Myocyte (in vitro differentiated cells): ENCODE results near the gene CTDP1. TPM values are rescaled to one million over a fixed set of nuclear protein-coding genes. Genes with fewer than 3 reads are reported as not detected.

ENCODE experiments used
- DNase-seq: peaks from one replicate; pipeline ENCODE4 v3.0.0-alpha.2; 2012; ENCODE audit warnings: low read depth
- total RNA-seq: library from RNA; depleted of rRNA; stranded (reverse); fragments of >200 nt; gene quantifications from 2 replicates; pipeline ENCODE4 v1.2.3, GENCODE V29; 2014

Gene CTDP1
- total RNA-seq, 1 donor from 2014 or later, result 16.8 TPM

GRCh38 chr18:79790996-79791972, 111.7 kb downstream of the CTDP1 start:
- DNase-seq, result peak; percentile 79

- no peak for DNase-seq
Measured at GRCh38 chr18:79792096-79792987, 112.7 kb downstream of the CTDP1 start.

GRCh38 chr18:79792988-79793355, 113.4 kb downstream of the CTDP1 start:
- no peak for DNase-seq

GRCh38 chr18:79794846-79795245, 115.2 kb downstream of the CTDP1 start:
- no peak for DNase-seq

- no peak for DNase-seq
Measured at GRCh38 chr18:79795446-79795845, 115.8 kb downstream of the CTDP1 start.

- DNase-seq, result no peak
Measured at GRCh38 chr18:79796016-79796415, 116.4 kb downstream of the CTDP1 start.

GRCh38 chr18:79796531-79797405, 117.2 kb downstream of the CTDP1 start:
- DNase-seq, result peak; percentile 54

GRCh38 chr18:79797518-79798345, 118.1 kb downstream of the CTDP1 start, which contains the start of gene KCNG2:
KCNG2 (plus strand) TSS chr18:79797938; CDS start chr18:79863668, 65,730 bp downstream.
- DNase-seq, result no peak

GRCh38 chr18:79798346-79798998, 118.9 kb downstream of the CTDP1 start:
- no peak for DNase-seq

GRCh38 chr18:79798999-79799370, 119.4 kb downstream of the CTDP1 start:
- DNase-seq, result no peak

GRCh38 chr18:79799619-79800370, 120.2 kb downstream of the CTDP1 start:
- DNase-seq, result no peak

- DNase-seq, result no peak
Measured at GRCh38 chr18:79800371-79801180, 121.0 kb downstream of the CTDP1 start.

- no peak for DNase-seq
Measured at GRCh38 chr18:79801217-79801616, 121.6 kb downstream of the CTDP1 start.

- DNase-seq, result no peak
Measured at GRCh38 chr18:79801641-79802040, 122.0 kb downstream of the CTDP1 start.

- no peak for DNase-seq
Measured at GRCh38 chr18:79802298-79802697, 122.7 kb downstream of the CTDP1 start.

- DNase-seq, result no peak
Measured at GRCh38 chr18:79803611-79804051, 124.0 kb downstream of the CTDP1 start.
